Stimulated activated CD4-positive, alpha-beta T cell treated with anti-CD3 and anti-CD28 coated beads, Interleukin-1b, Interleukin-23, amount 100 ng/mL, for 24 hours (primary cell): Measurements from ENCODE around the gene TPGS1.

Experiments
- DNase-seq, 4 experiments: peaks; one replicate each; pipeline ENCODE4 v3.0.0-alpha.2; 2020; ENCODE audit warnings: low read depth in 4 of 4, low spot score in 1 of 4

The TPGS1 gene

GRCh38 chr19:507286-508203 lies at the start of gene TPGS1:
TPGS1 (plus strand) TSS chr19:507497; CDS start chr19:507507, 10 bp downstream.
- peak; percentile 56 to 85 (median 74) for DNase-seq

- DNase-seq: no peak
Measured at GRCh38 chr19:457636-458035, 49.7 kb upstream of the TPGS1 start.

- no peak for DNase-seq
Measured at GRCh38 chr19:458091-459042, 48.9 kb upstream of the TPGS1 start.

GRCh38 chr19:459724-460511 lies 47.4 kb upstream of the TPGS1 start:
- peak in 1 of 4 experiments; percentile 23 for DNase-seq

GRCh38 chr19:460877-461720 lies 46.2 kb upstream of the TPGS1 start, which contains the start of gene SHC2:
SHC2 (minus strand) TSS chr19:461033; CDS start chr19:460996, 37 bp downstream.
- no peak for DNase-seq

GRCh38 chr19:461721-462551 lies 45.4 kb upstream of the TPGS1 start:
- no peak for DNase-seq

- DNase-seq: no peak
Measured at GRCh38 chr19:463483-464207, 43.7 kb upstream of the TPGS1 start.

GRCh38 chr19:464208-464545 lies 43.1 kb upstream of the TPGS1 start:
- no peak for DNase-seq

GRCh38 chr19:465056-465816 lies 42.1 kb upstream of the TPGS1 start:
- DNase-seq: no peak

- no peak for DNase-seq
Measured at GRCh38 chr19:467554-467953, 39.7 kb upstream of the TPGS1 start.

- DNase-seq: no peak
Measured at GRCh38 chr19:468587-469256, 38.6 kb upstream of the TPGS1 start.

GRCh38 chr19:469833-470232 lies 37.5 kb upstream of the TPGS1 start:
- DNase-seq: no peak

- DNase-seq: no peak
Measured at GRCh38 chr19:470701-471100, 36.6 kb upstream of the TPGS1 start.

GRCh38 chr19:472005-472858 lies 35.1 kb upstream of the TPGS1 start:
- no peak for DNase-seq

- no peak for DNase-seq
Measured at GRCh38 chr19:474126-475078, 32.9 kb upstream of the TPGS1 start.
